ENCODE results near the gene LDHA. TPM values are rescaled to one million over a fixed set of nuclear protein-coding genes. Genes with fewer than 3 reads are reported as not detected.
A peak's percentile ranks its signal among the peaks of the same experiment; 100 is the strongest.

Gene LDHA
- total RNA-seq, 1 experiment from 2014 or later: 721 TPM

GRCh38 chr11:18379201-18379600 lies 15.2 kb upstream of the LDHA start:
- TF ChIP-seq CTCF (IDR thresholded peaks at IDR 0.05; ENCODE audit: unreplicated experiment): no peak
- Mint-ChIP-seq H3K9me3 (ENCODE audit: low read depth, unreplicated experiment) (no peaks in the 10 kb centered on the region), H3K36me3 (ENCODE audit: insufficient read depth, unreplicated experiment) (peaks cover 8% of the 10 kb centered on the region), H3K4me3 (ENCODE audit: low read depth, unreplicated experiment) (no peak overlapping the region), H3K4me1 (ENCODE audit: low read depth, unreplicated experiment) (peaks cover 20% of the 10 kb centered on the region), H3K27ac (ENCODE audit: unreplicated experiment) (no peak overlapping the region), H3K27me3 (ENCODE audit: unreplicated experiment) (no peaks in the 10 kb centered on the region)
- CTCF ChIA-PET: no interaction called here
- no TSS peak for BruUV-seq (replicated peaks)
- intact Hi-C loops (cut with micrococcal nuclease; ENCODE audit: unreplicated experiment): no loop called here
- DNase-seq: no peak

- Mint-ChIP-seq H3K27ac (ENCODE audit: unreplicated experiment) (peak overlapping the region; percentile 98), H3K4me3 (ENCODE audit: low read depth, unreplicated experiment) (peak overlapping the region; percentile 61)
- no TSS peak for BruUV-seq (replicated peaks)
These were observed 10.8 kb upstream of the LDHA start for GRCh38 chr11:18383388-18384156.

GRCh38 chr11:18384157-18384641 lies 10.2 kb upstream of the LDHA start:
- peaks cover 44% of the 10 kb centered on the region for H3K4me1 Mint-ChIP-seq (ENCODE audit: low read depth, unreplicated experiment)
- peak overlapping the region; percentile 61 for H3K4me3 Mint-ChIP-seq (ENCODE audit: low read depth, unreplicated experiment)
- no peak for TF ChIP-seq CTCF (IDR thresholded peaks at IDR 0.05; ENCODE audit: unreplicated experiment)
- peak; percentile 66 for DNase-seq
- CTCF ChIA-PET: interaction anchor here (0.5 to 3.4 kb wide), 6 partner anchors 11 to 269 kb away, joined by 3 to 41 read pairs (median 4); partner anchors contain the start of gene LDHA
- no peaks in the 10 kb centered on the region for H3K9me3 Mint-ChIP-seq (ENCODE audit: low read depth, unreplicated experiment)
- H3K36me3 Mint-ChIP-seq (ENCODE audit: insufficient read depth, unreplicated experiment): peaks cover 11% of the 10 kb centered on the region
- BruUV-seq (replicated peaks): no TSS peak
- no peaks in the 10 kb centered on the region for H3K27me3 Mint-ChIP-seq (ENCODE audit: unreplicated experiment)
- H3K27ac Mint-ChIP-seq (ENCODE audit: unreplicated experiment): peak overlapping the region; percentile 98
- intact Hi-C loops (cut with micrococcal nuclease; ENCODE audit: unreplicated experiment): loop anchor here (1.0 to 5.0 kb wide), 2 partner anchors 10 to 62 kb away; partner anchors contain the start of genes GTF2H1, HPS5 and LDHA

More at GRCh38 chr11:18383388-18384156, 10.8 kb upstream of the LDHA start:
- Mint-ChIP-seq H3K27me3 (ENCODE audit: unreplicated experiment) (no peaks in the 10 kb centered on the region), H3K36me3 (ENCODE audit: insufficient read depth, unreplicated experiment) (peaks cover 11% of the 10 kb centered on the region), H3K9me3 (ENCODE audit: low read depth, unreplicated experiment) (no peaks in the 10 kb centered on the region), H3K4me1 (ENCODE audit: low read depth, unreplicated experiment) (peaks cover 41% of the 10 kb centered on the region)
- intact Hi-C loops (cut with micrococcal nuclease; ENCODE audit: unreplicated experiment): loop anchor here (1.0 to 5.0 kb wide), 2 partner anchors 11 to 61 kb away; partner anchors contain the start of genes GTF2H1, HPS5 and LDHA
- TF ChIP-seq CTCF (IDR thresholded peaks at IDR 0.05; ENCODE audit: unreplicated experiment): no peak
- CTCF ChIA-PET: interaction anchor here (1.1 to 3.4 kb wide), 3 partner anchors 11 to 268 kb away, joined by 3 to 41 read pairs (median 5); partner anchors contain the start of gene LDHA
- DNase-seq: peak; percentile 78

- no TSS peak for BruUV-seq (replicated peaks)
- H3K9me3 Mint-ChIP-seq (ENCODE audit: low read depth, unreplicated experiment): no peaks in the 10 kb centered on the region
- TF ChIP-seq CTCF (IDR thresholded peaks at IDR 0.05; ENCODE audit: unreplicated experiment): no peak
- no peak overlapping the region for H3K4me3 Mint-ChIP-seq (ENCODE audit: low read depth, unreplicated experiment)
- intact Hi-C loops (cut with micrococcal nuclease; ENCODE audit: unreplicated experiment): loop anchor here (10.0 kb wide), 1 partner anchor 135 kb away; the partner anchor contains the start of gene TSG101
- peak overlapping the region; percentile 40 for H3K27ac Mint-ChIP-seq (ENCODE audit: unreplicated experiment)
- peaks cover 19% of the 10 kb centered on the region for H3K36me3 Mint-ChIP-seq (ENCODE audit: insufficient read depth, unreplicated experiment)
- CTCF ChIA-PET: no interaction called here
- no peak for DNase-seq
- H3K27me3 Mint-ChIP-seq (ENCODE audit: unreplicated experiment): no peaks in the 10 kb centered on the region
- H3K4me1 Mint-ChIP-seq (ENCODE audit: low read depth, unreplicated experiment): peaks cover 21% of the 10 kb centered on the region
These were observed 4.3 kb upstream of the LDHA start for GRCh38 chr11:18390088-18390487.

Data from Calu3 (cell line).